K562 (cell line): Measurements from ENCODE around the gene APLF. TPM values are rescaled to one million over a fixed set of nuclear protein-coding genes. Genes with fewer than 3 reads are reported as not detected.

Experiments used
- BRD4 ChIP-seq: fragments of 200-600 bp; sonication (generic); IDR thresholded peaks from 2 replicates; pipeline ENCODE4 v1.6.1; 2017; ENCODE audit warnings: inconsistent platforms
- ELF1 ChIP-seq: fragments of 200-800 bp; sonication (Bioruptor generic); IDR thresholded peaks from 2 replicates; pipeline ENCODE4 v1.6.1; 2016; ENCODE audit warnings: missing genetic modification characterization, missing compliant biosample characterization
- ETV5 ChIP-seq: sonication (generic); formaldehyde crosslinking; IDR thresholded peaks from 2 replicates; pipeline ENCODE4 v1.4.0; 2020; ENCODE audit warnings: low read depth, mild to moderate bottlenecking, missing genetic modification reagents
- GABPB2 ChIP-seq: fragments of 250-450 bp; sonication (Bioruptor Pico); conservative IDR thresholded peaks from 2 replicates; pipeline ENCODE4 v1.5.1; 2021; ENCODE audit warnings: mild to moderate bottlenecking
- HDAC6 ChIP-seq: IDR thresholded peaks from 2 replicates; pipeline ENCODE4 v1.6.1; 2012; ENCODE audit warnings: low read depth, mild to moderate bottlenecking, control low read depth, inconsistent platforms, low read length, moderate library complexity
- POLR2H ChIP-seq: IDR thresholded peaks from 2 replicates; pipeline ENCODE4 v1.6.1; 2016; ENCODE audit warnings: missing genetic modification characterization, low read depth, mild to moderate bottlenecking, control low read depth, missing compliant biosample characterization, moderate library complexity
- SMAD1 ChIP-seq: fragments of 150-350 bp; IDR thresholded peaks from 2 replicates; pipeline ENCODE4 v1.6.1; 2014; ENCODE audit warnings: low read length, low read depth; ENCODE audit not compliant: partially characterized antibody
- SRF ChIP-seq, 2 experiments: fragments of 250-450, 450-650 bp in 1 of 2; sonication (Bioruptor Pico) in 1 of 2; sonication (generic) in 1 of 2; formaldehyde crosslinking; IDR thresholded peaks; 2 replicates each; pipeline versions ENCODE4 v1.5.0 to v1.5.1; 2020 to 2022; ENCODE audit warnings: mild to moderate bottlenecking in 1 of 2, missing genetic modification reagents in 1 of 2
- ZNF146 ChIP-seq: IDR thresholded peaks from one replicate; pipeline ENCODE4 v1.6.1; 2018; ENCODE audit warnings: missing compliant biosample characterization; ENCODE audit not compliant: unreplicated experiment
- polyA plus RNA-seq, 8 experiments: library from polyadenylated mRNA; depleted of rRNA in 4 of 8; stranded (reverse) in 5 of 8; unstranded in 3 of 8; fragments of >200 nt; fragmentation: Nextera tagmentation in 2 of 8; fragmentation: Illumina TruSeq in 1 of 8; extraction: Ambion mirVana in 2 of 8; extraction: Trizol in 1 of 8; gene quantifications; 2 replicates each; pipeline versions ENCODE4 v1.2.1 to v1.2.3, GENCODE V29; 2011 to 2014; ENCODE audit warnings: inconsistent platforms in 1 of 8, missing spikeins in 1 of 8
- total RNA-seq, 7 experiments: library from RNA; depleted of rRNA in 6 of 7; stranded (reverse); fragments of >200 nt in 6 of 7; fragmentation: Illumina TruSeq in 2 of 7; extraction: Trizol in 2 of 7; gene quantifications; 2 replicates each; pipeline versions ENCODE4 v1.2.1 to v1.2.3, GENCODE V29; 2011 to 2021; ENCODE audit warnings: low replicate concordance in 1 of 7
- TF ChIP-seq, protein P1 (sequence below): fragments of 200-800 bp; sonication (Bioruptor generic); IDR thresholded peaks from 2 replicates; pipeline ENCODE4 v1.6.1; 2016; ENCODE audit warnings: missing genetic modification characterization, missing compliant biosample characterization
- TF ChIP-seq, protein P2 (sequence below): fragments of 450-650 bp; IDR thresholded peaks from 2 replicates; pipeline ENCODE4 v1.6.1; 2016
- TF ChIP-seq, protein P3 (sequence below), 3 experiments: fragments of 200-800 bp in 1 of 3; fragments of 250-450 bp in 1 of 3; fragments of 450-650 bp in 1 of 3; sonication (Bioruptor Pico) in 1 of 3; sonication (Bioruptor generic) in 1 of 3; formaldehyde crosslinking in 1 of 3; IDR thresholded peaks; 2 replicates each; pipeline versions ENCODE4 v1.6.1 to v1.8.0; 2016 to 2022; ENCODE audit warnings: mild to moderate bottlenecking in 2 of 3, missing genetic modification characterization in 2 of 3, missing compliant biosample characterization in 1 of 3, moderate library complexity in 1 of 3
- TF ChIP-seq, protein P4 (sequence below): sonication (generic); formaldehyde crosslinking; IDR thresholded peaks from 2 replicates; pipeline ENCODE4 v1.8.0; 2023; ENCODE audit warnings: mild to moderate bottlenecking, missing genetic modification reagents
- TF ChIP-seq, protein P5 (sequence below): fragments of 200-800 bp; sonication (Bioruptor generic); IDR thresholded peaks from 2 replicates; pipeline ENCODE4 v1.6.1; 2017; ENCODE audit warnings: missing genetic modification characterization, missing compliant biosample characterization

APLF gene
- total and polyA plus RNA-seq, 9 of the 15 experiments (the other 6 are each of a cell fraction or from before 2014, with no cell fraction given) = 0.07 to 1.1 (median 0.71) TPM

DNA sequence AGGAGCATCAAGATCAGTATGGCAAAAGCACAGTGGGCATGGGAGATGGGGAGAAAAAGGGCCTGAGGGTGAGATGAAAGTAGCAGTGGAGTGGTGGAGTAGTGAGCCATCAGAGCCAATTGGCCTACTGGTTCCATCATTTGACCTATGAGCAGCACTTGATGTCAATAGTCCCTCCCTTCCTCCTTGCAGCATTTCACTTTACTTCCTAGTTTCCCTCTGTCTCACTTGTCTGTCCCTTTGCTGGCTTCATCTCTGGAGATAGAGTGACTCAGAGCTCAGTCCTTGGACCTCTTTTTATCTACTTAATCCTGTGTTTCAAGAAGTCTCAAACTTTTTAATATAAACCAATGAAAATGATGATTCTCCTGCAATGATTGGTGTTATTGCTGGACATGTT, 32.4 kb upstream of the APLF start (continued):
- TF ChIP-seq, protein P1, sequence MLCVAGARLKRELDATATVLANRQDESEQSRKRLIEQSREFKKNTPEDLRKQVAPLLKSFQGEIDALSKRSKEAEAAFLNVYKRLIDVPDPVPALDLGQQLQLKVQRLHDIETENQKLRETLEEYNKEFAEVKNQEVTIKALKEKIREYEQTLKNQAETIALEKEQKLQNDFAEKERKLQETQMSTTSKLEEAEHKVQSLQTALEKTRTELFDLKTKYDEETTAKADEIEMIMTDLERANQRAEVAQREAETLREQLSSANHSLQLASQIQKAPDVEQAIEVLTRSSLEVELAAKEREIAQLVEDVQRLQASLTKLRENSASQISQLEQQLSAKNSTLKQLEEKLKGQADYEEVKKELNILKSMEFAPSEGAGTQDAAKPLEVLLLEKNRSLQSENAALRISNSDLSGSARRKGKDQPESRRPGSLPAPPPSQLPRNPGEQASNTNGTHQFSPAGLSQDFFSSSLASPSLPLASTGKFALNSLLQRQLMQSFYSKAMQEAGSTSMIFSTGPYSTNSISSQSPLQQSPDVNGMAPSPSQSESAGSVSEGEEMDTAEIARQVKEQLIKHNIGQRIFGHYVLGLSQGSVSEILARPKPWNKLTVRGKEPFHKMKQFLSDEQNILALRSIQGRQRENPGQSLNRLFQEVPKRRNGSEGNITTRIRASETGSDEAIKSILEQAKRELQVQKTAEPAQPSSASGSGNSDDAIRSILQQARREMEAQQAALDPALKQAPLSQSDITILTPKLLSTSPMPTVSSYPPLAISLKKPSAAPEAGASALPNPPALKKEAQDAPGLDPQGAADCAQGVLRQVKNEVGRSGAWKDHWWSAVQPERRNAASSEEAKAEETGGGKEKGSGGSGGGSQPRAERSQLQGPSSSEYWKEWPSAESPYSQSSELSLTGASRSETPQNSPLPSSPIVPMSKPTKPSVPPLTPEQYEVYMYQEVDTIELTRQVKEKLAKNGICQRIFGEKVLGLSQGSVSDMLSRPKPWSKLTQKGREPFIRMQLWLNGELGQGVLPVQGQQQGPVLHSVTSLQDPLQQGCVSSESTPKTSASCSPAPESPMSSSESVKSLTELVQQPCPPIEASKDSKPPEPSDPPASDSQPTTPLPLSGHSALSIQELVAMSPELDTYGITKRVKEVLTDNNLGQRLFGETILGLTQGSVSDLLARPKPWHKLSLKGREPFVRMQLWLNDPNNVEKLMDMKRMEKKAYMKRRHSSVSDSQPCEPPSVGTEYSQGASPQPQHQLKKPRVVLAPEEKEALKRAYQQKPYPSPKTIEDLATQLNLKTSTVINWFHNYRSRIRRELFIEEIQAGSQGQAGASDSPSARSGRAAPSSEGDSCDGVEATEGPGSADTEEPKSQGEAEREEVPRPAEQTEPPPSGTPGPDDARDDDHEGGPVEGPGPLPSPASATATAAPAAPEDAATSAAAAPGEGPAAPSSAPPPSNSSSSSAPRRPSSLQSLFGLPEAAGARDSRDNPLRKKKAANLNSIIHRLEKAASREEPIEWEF (CRISPR knock-in tag) = no peak
- TF ChIP-seq, protein P2, sequence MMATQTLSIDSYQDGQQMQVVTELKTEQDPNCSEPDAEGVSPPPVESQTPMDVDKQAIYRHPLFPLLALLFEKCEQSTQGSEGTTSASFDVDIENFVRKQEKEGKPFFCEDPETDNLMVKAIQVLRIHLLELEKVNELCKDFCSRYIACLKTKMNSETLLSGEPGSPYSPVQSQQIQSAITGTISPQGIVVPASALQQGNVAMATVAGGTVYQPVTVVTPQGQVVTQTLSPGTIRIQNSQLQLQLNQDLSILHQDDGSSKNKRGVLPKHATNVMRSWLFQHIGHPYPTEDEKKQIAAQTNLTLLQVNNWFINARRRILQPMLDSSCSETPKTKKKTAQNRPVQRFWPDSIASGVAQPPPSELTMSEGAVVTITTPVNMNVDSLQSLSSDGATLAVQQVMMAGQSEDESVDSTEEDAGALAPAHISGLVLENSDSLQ = 0 out of 2 replicates have a peak, but pooled peaks have one; percentile 30
- TF ChIP-seq ELF1 (tag) (peak; percentile 47; the same call in 1 of the 2 replicates), HDAC6 (no peak), GABPB2 (CRISPR knock-in tag) (no peak), ZNF146 (CRISPR knock-in tag) (no peak), SMAD1 (no peak), POLR2H (tag) (no peak), BRD4 (no peak), ETV5 (no peak), SRF (CRISPR knock-in tag; IDR thresholded peaks at IDR 0.05) (no peak)
- TF ChIP-seq, protein P3, sequence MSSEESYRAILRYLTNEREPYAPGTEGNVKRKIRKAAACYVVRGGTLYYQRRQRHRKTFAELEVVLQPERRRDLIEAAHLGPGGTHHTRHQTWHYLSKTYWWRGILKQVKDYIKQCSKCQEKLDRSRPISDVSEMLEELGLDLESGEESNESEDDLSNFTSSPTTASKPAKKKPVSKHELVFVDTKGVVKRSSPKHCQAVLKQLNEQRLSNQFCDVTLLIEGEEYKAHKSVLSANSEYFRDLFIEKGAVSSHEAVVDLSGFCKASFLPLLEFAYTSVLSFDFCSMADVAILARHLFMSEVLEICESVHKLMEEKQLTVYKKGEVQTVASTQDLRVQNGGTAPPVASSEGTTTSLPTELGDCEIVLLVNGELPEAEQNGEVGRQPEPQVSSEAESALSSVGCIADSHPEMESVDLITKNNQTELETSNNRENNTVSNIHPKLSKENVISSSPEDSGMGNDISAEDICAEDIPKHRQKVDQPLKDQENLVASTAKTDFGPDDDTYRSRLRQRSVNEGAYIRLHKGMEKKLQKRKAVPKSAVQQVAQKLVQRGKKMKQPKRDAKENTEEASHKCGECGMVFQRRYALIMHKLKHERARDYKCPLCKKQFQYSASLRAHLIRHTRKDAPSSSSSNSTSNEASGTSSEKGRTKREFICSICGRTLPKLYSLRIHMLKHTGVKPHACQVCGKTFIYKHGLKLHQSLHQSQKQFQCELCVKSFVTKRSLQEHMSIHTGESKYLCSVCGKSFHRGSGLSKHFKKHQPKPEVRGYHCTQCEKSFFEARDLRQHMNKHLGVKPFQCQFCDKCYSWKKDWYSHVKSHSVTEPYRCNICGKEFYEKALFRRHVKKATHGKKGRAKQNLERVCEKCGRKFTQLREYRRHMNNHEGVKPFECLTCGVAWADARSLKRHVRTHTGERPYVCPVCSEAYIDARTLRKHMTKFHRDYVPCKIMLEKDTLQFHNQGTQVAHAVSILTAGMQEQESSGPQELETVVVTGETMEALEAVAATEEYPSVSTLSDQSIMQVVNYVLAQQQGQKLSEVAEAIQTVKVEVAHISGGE (CRISPR knock-in tag; IDR thresholded peaks at IDR 0.05) = no peak
- TF ChIP-seq, protein P4, sequence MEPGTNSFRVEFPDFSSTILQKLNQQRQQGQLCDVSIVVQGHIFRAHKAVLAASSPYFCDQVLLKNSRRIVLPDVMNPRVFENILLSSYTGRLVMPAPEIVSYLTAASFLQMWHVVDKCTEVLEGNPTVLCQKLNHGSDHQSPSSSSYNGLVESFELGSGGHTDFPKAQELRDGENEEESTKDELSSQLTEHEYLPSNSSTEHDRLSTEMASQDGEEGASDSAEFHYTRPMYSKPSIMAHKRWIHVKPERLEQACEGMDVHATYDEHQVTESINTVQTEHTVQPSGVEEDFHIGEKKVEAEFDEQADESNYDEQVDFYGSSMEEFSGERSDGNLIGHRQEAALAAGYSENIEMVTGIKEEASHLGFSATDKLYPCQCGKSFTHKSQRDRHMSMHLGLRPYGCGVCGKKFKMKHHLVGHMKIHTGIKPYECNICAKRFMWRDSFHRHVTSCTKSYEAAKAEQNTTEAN = no peak
- TF ChIP-seq, protein P5, sequence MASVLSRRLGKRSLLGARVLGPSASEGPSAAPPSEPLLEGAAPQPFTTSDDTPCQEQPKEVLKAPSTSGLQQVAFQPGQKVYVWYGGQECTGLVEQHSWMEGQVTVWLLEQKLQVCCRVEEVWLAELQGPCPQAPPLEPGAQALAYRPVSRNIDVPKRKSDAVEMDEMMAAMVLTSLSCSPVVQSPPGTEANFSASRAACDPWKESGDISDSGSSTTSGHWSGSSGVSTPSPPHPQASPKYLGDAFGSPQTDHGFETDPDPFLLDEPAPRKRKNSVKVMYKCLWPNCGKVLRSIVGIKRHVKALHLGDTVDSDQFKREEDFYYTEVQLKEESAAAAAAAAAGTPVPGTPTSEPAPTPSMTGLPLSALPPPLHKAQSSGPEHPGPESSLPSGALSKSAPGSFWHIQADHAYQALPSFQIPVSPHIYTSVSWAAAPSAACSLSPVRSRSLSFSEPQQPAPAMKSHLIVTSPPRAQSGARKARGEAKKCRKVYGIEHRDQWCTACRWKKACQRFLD = no peak
